Spinal cord (tissue), 10 donors: Measurements from ENCODE around the gene ST6GALNAC3. TPM values are rescaled to one million over a fixed set of nuclear protein-coding genes. Genes with fewer than 3 reads are reported as not detected.
A peak's percentile ranks its signal among the peaks of the same experiment; 100 is the strongest.

Experiments used
- DNase-seq, 6 donors: peaks; one replicate each; pipeline versions ENCODE4 v3.0.0 to v3.0.0-alpha.2; 2013 to 2015; ENCODE audit warnings: low spot score in 6 of 6, low read depth in 4 of 6
- H3K27ac ChIP-seq: one replicate; pipeline ENCODE4 v1.5.1; 2013; ENCODE audit warnings: low read depth, low read length, control low read depth
- H3K27me3 ChIP-seq: one replicate; pipeline ENCODE4 v1.6.1; 2013; ENCODE audit warnings: low read length; ENCODE audit not compliant: control insufficient read depth, insufficient read depth
- H3K36me3 ChIP-seq: one replicate; pipeline ENCODE4 v1.6.1; 2013; ENCODE audit warnings: low read length; ENCODE audit not compliant: control insufficient read depth, insufficient read depth
- H3K4me1 ChIP-seq: one replicate; pipeline ENCODE4 v1.6.1; 2013; ENCODE audit warnings: low read length; ENCODE audit not compliant: control insufficient read depth, insufficient read depth
- H3K4me3 ChIP-seq: one replicate; pipeline ENCODE4 v1.5.1; 2013; ENCODE audit warnings: low read depth, low read length, control low read depth
- H3K9me3 ChIP-seq: one replicate; pipeline ENCODE4 v1.6.1; 2013; ENCODE audit warnings: low read length; ENCODE audit not compliant: control insufficient read depth, insufficient read depth
- WGBS: methylation state at CpG from one replicate; pipeline ENCODE4 v1.1.5; 2013; ENCODE audit warnings: missing lambda C conversion rate; ENCODE audit not compliant: insufficient coverage; 5-methylcytosine and 5-hydroxymethylcytosine counted together
- polyA plus RNA-seq, 2 donors: library from polyadenylated mRNA; unstranded; fragments of 120-200 nt; gene quantifications; one replicate each; pipeline ENCODE4 v1.2.1, GENCODE V29; 2013; ENCODE audit not compliant: insufficient read length in 2 of 2
- total RNA-seq, 2 donors: library from RNA; depleted of rRNA in 1 of 2; stranded (reverse); fragments of 120-200 nt in 1 of 2; fragments of >200 nt in 1 of 2; gene quantifications; one replicate each; pipeline versions ENCODE4 v1.2.3 to v1.2.4, GENCODE V29; 2013 to 2014
- donor health status: healthy.

ST6GALNAC3 gene
- total and polyA plus RNA-seq, 4 donors: 17.2 to 64.0 (median 26.0) TPM

- Histone ChIP-seq H3K36me3 (no peaks in the 10 kb centered on the region), H3K9me3 (no peaks in the 10 kb centered on the region), H3K27ac (no peak overlapping the region), H3K4me3 (no peak overlapping the region), H3K27me3 (no peaks in the 10 kb centered on the region), H3K4me1 (no peaks in the 10 kb centered on the region)
- WGBS: 33% methylated on average over 1 of the region's 3 CpGs
- DNase-seq: no peak
Measured at GRCh38 chr1:76530953-76531352, 456.4 kb downstream of the ST6GALNAC3 start.

DNA sequence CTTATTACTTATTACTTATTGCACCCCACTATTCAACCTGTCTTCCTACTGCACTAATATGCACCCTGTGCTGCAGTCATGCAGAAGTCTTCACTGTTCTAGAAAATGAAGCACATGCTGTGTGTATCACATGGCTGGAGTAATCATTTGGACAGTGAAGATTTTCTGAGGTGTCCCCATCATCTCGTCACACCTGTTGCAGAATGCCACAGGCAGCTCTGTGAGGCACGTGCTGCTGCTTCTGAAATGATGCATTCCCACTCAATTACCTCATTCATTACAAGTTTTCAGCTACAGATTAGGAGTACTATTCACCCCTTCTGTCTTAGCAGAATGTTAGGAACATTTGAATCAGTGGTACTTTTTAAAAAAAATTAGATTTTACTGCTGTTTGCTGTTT lies 467.1 kb downstream of the ST6GALNAC3 start:
- no peak for DNase-seq
- Histone ChIP-seq H3K27me3 (no peaks in the 10 kb centered on the region), H3K27ac (no peak overlapping the region), H3K36me3 (no peaks in the 10 kb centered on the region), H3K4me1 (no peaks in the 10 kb centered on the region), H3K4me3 (no peak overlapping the region), H3K9me3 (no peaks in the 10 kb centered on the region)
- WGBS: 83% methylated on average over 1 of the region's 2 CpGs

DNA sequence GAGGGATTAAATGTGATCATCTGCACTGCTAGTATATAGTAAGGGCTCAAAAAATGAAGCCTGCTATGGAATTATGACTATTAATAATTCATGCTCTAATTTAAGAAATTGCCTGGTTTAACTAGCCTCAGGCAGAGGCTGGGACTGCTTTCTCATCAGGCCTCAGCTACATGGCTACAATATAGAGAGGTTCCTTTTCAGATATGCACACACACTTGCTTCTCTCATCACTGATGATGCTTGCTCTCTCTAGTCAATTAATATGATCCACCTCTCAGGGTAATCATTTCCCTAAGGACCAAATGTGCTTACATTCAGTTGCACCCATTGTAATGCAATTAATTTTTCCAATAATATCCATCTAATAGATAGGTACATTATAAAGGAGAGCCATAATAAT lies 467.8 kb downstream of the ST6GALNAC3 start:
- H3K27ac ChIP-seq: no peak overlapping the region
- no peaks in the 10 kb centered on the region for H3K4me1 ChIP-seq
- DNase-seq: peak in 1 of 6 donors; percentile 51
- no peaks in the 10 kb centered on the region for H3K27me3 ChIP-seq
- H3K4me3 ChIP-seq: no peak overlapping the region
- no peaks in the 10 kb centered on the region for H3K36me3 ChIP-seq
- no peaks in the 10 kb centered on the region for H3K9me3 ChIP-seq

GRCh38 chr1:76543495-76543894 lies 468.9 kb downstream of the ST6GALNAC3 start:
- no peaks in the 10 kb centered on the region for H3K36me3 ChIP-seq
- H3K4me1 ChIP-seq: no peaks in the 10 kb centered on the region
- no peak overlapping the region for H3K4me3 ChIP-seq
- WGBS: 91% methylated on average over 1 of the region's 3 CpGs
- H3K27me3 ChIP-seq: no peaks in the 10 kb centered on the region
- no peak for DNase-seq
- H3K9me3 ChIP-seq: no peaks in the 10 kb centered on the region
- no peak overlapping the region for H3K27ac ChIP-seq

DNA sequence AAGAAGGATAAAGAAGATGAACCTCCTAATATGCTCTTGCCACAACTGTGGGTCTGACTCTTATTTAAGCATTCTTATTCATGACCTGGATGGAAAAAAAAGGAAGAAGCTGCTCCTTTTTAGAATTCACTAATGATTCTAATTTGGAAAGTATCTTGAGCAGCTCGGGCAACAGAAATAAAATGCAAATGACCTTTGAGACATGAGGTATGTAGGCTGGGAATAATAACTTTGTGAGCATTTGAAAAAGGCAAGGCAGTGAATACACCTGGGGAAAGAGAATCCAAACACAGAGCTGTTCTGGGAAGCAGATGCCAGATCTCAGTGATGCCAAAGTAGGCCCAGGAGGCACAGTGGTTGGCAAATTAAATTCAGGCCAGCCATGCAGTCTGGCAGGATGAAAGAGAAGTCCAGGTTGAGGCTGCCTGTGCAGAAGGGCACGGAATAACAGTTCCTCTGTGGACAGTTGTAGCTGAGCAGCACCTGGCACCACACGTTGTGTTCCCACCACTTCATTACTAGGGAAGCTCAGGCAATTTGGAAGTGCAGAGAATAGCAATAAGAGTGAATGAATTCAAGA lies 471.9 kb downstream of the ST6GALNAC3 start:
- Histone ChIP-seq H3K27me3 (no peaks in the 10 kb centered on the region), H3K4me3 (no peak overlapping the region), H3K9me3 (no peaks in the 10 kb centered on the region), H3K27ac (no peak overlapping the region), H3K36me3 (no peaks in the 10 kb centered on the region), H3K4me1 (no peaks in the 10 kb centered on the region)
- WGBS: 55% methylated on average over 2 of the region's 3 CpGs
- peak in 4 of 6 donors; percentile 19 to 93 (median 40) for DNase-seq

- no peak for DNase-seq
- no peaks in the 10 kb centered on the region for H3K27me3 ChIP-seq
- no peak overlapping the region for H3K4me3 ChIP-seq
- no peaks in the 10 kb centered on the region for H3K4me1 ChIP-seq
- no peaks in the 10 kb centered on the region for H3K9me3 ChIP-seq
- no peak overlapping the region for H3K27ac ChIP-seq
- no peaks in the 10 kb centered on the region for H3K36me3 ChIP-seq
Measured at GRCh38 chr1:76547916-76548315, 473.4 kb downstream of the ST6GALNAC3 start.

GRCh38 chr1:76548513-76549100 lies 474.1 kb downstream of the ST6GALNAC3 start:
- DNase-seq: no peak
- H3K9me3 ChIP-seq: no peaks in the 10 kb centered on the region
- H3K27me3 ChIP-seq: no peaks in the 10 kb centered on the region
- no peak overlapping the region for H3K27ac ChIP-seq
- no peak overlapping the region for H3K4me3 ChIP-seq
- H3K36me3 ChIP-seq: no peaks in the 10 kb centered on the region
- H3K4me1 ChIP-seq: no peaks in the 10 kb centered on the region
- WGBS: no CpG with 5 or more reads among the region's 4 CpGs

- WGBS: no CpG with 5 or more reads among the region's 1 CpG
- DNase-seq: no peak
Measured at GRCh38 chr1:76554283-76554682, 479.7 kb downstream of the ST6GALNAC3 start.

GRCh38 chr1:76562292-76562691 lies 487.7 kb downstream of the ST6GALNAC3 start:
- no peaks in the 10 kb centered on the region for H3K36me3 ChIP-seq
- no CpG with 5 or more reads among the region's 2 CpGs for WGBS

More at GRCh38 chr1:76554283-76554682, 479.7 kb downstream of the ST6GALNAC3 start:
- no peaks in the 10 kb centered on the region for H3K27me3 ChIP-seq
- no peaks in the 10 kb centered on the region for H3K9me3 ChIP-seq
- no peak overlapping the region for H3K27ac ChIP-seq
- no peak overlapping the region for H3K4me3 ChIP-seq
- H3K36me3 ChIP-seq: no peaks in the 10 kb centered on the region
- no peaks in the 10 kb centered on the region for H3K4me1 ChIP-seq

GRCh38 chr1:76568573-76569238 lies 494.2 kb downstream of the ST6GALNAC3 start:
- H3K4me1 ChIP-seq: no peaks in the 10 kb centered on the region
- WGBS: 57% methylated on average over 1 of the region's 6 CpGs
- H3K27ac ChIP-seq: no peak overlapping the region
- no peaks in the 10 kb centered on the region for H3K27me3 ChIP-seq
- DNase-seq: peak in 1 of 6 donors; percentile 80
- no peak overlapping the region for H3K4me3 ChIP-seq
- no peaks in the 10 kb centered on the region for H3K36me3 ChIP-seq
- no peaks in the 10 kb centered on the region for H3K9me3 ChIP-seq

More at GRCh38 chr1:76562292-76562691, 487.7 kb downstream of the ST6GALNAC3 start:
- Histone ChIP-seq H3K27me3 (no peaks in the 10 kb centered on the region), H3K27ac (no peak overlapping the region), H3K4me3 (no peak overlapping the region), H3K9me3 (no peaks in the 10 kb centered on the region), H3K4me1 (no peaks in the 10 kb centered on the region)
- DNase-seq: no peak
